CD4-positive, alpha-beta T cell treated with Interleukin-12 subunit alpha and Interleukin-12 subunit beta, for 1 hour (primary cell): ENCODE results near the gene FRMD6.

ENCODE experiments used
- DNase-seq: peaks from one replicate; pipeline ENCODE4 v3.0.0-alpha.2; 2020

The FRMD6 gene

DNA sequence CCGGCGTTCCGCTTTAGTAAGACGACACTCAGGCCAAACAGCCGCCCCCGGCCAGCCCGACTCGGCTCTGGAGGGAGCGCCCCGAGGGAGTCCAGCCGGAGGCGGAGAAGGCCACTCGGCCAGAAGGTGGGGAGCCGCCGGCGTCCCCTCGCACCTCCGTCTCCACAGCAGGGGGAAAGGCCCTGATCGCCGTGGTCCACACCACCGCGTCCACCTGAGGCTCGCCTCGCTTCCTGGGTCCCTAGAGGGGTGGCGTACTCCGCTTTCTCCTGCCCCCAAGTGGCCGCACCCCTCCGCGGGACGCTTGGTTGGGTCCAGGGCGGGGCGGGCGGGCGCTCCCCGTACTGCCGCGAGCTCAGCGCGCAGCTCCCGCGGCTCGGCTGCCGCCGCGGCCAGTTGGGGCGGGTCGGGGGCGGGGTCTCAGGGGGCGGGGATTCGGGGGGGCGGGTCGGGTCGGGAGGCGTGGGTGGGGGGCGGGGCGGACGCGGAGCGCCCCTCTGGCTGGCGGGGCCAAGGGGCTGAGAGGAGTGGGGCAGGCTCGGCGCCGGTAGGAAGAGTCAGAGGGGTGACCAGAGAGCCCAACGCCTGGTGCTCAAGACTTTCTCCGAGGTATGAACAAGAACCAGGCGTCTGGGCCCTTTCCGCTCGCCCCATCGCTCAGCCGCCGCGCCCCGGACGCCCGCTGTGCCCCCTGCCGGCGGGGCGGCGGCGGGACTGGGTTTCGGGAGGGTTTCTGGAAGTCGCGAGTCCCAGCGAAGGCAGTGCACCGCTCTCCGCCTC is at the start of gene FRMD6:
TSS of gene FRMD6 (plus strand) at position 523 of the 780 bp plus-strand sequence. CDS start 37,927 bp downstream, outside the sequence.
- DNase-seq: peak; percentile 85

DNA sequence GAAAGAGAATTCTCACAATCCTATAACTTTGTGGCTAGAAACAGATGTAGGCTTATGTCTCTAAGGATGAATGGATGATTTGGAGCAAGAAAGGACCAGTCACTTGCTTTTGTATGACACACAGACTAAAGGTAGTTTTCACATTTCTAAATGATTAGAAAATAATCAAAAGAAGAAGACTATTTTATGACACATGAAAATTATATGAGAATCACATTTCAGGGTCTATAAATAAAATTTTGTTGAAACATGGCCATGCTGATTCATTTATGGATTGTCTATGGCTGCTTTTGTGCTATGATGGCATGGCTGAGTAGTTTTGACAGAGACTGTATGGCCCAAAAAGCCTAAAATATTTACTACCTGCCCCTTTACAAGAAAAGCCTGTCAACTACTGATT is 49.4 kb upstream of the FRMD6 start:
- DNase-seq: no peak

GRCh38 chr14:51603495-51603894 is 48.2 kb upstream of the FRMD6 start:
- no peak for DNase-seq

DNA sequence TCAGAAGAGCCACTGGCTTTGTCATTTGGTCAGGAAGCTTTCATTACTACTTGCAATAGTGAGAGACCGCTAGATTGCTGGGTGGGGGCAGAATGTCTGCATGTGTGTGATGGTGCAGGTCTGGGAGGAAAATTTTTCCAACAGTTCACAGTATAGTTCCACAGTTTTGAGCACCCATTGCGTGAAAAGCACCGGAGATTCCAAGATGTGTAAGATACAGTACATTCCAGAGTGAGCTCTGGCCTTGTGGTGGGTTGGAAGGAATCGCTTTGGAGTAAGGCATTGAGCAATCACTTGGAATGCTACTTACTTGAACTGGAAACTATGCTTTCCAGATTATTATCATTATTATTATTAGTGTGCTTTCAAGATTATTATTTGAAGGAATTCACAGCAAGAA is 47.6 kb upstream of the FRMD6 start:
- DNase-seq: no peak

GRCh38 chr14:51605575-51605974 is 46.1 kb upstream of the FRMD6 start:
- DNase-seq: no peak

- DNase-seq: no peak
Measured at GRCh38 chr14:51607711-51608110, 44.0 kb upstream of the FRMD6 start.

- DNase-seq: no peak
Measured at GRCh38 chr14:51609251-51609954, 42.3 kb upstream of the FRMD6 start.

- DNase-seq: no peak
Measured at GRCh38 chr14:51609955-51610283, 41.8 kb upstream of the FRMD6 start.

- no peak for DNase-seq
Measured at GRCh38 chr14:51610771-51611170, 40.9 kb upstream of the FRMD6 start.

- DNase-seq: no peak
Measured at GRCh38 chr14:51612449-51612848, 39.3 kb upstream of the FRMD6 start.

- DNase-seq: no peak
Measured at GRCh38 chr14:51613416-51613815, 38.3 kb upstream of the FRMD6 start.

GRCh38 chr14:51614707-51615106 is 37.0 kb upstream of the FRMD6 start:
- DNase-seq: no peak

- no peak for DNase-seq
Measured at GRCh38 chr14:51616256-51616655, 35.5 kb upstream of the FRMD6 start.

- DNase-seq: no peak
Measured at GRCh38 chr14:51616724-51617409, 34.8 kb upstream of the FRMD6 start.

GRCh38 chr14:51619561-51619960 is 32.1 kb upstream of the FRMD6 start:
- no peak for DNase-seq

DNA sequence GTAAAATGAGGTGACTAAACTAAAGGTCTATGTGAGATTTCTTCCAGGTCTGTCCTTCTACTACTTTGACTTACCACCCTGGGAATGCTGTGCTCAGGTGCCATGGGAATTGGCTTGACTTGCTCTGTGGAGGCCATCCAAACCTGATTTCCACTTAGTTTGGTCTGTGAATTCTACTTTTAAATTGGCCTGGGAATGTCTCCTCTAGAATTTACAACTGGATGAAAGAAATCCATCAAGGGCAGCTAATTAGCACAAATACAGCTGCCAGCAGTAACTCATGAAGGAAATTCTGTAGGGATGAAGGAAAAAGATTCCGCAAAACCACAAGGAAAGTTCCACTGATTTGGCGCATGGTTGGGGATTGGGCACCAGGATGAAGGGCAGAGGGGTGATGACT is 31.7 kb upstream of the FRMD6 start:
- no peak for DNase-seq

GRCh38 chr14:51621654-51622053 is 30.1 kb upstream of the FRMD6 start:
- DNase-seq: no peak

DNA sequence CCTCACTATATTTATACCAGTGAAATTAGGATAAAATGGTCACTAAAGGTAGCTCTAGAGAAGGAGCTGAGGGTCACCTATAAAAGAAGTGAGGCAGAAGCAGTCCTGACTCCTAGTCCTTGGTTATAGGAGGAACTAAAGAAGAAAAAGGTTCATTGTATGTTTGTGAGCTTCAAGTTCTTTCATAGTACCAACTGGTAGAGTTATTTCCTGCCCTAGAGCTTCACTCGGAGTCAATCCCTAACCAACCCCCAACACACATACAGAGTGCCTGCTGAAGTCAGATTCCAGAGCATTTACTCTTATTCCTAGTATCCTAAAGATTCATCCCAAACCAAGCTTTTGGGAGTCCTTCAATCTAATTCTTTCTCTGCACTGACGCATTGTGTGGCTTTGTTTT is 29.3 kb upstream of the FRMD6 start:
- DNase-seq: no peak

DNA sequence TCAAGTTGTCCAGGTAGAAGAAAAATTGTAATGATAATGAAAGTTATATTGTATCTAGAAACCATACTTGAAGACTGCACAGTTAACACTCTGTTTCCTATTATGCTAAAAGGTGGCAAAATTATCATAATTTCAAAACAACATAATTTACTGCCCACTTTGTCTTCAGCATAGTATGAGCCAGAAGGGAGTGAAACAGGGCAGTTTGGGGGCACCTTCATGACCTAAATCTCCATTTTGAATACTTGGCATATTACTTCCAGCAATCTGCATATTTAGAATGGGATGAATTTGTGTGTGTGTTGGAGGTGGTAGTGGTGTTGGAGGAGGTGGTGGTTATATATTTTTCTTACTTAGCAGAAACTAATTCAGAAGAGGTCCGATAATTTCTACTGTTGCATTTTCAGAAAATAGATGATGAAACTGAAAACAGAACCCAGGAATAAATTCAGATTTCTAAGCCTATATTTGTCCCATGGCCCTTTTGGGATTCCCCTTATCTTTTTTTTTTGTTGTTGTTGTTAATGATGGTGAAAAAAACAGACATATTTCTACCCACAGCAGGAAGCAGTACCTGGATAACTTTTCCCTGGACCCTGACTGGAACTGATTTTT is 26.6 kb upstream of the FRMD6 start:
- no peak for DNase-seq

GRCh38 chr14:51626185-51626584 is 25.5 kb upstream of the FRMD6 start:
- no peak for DNase-seq

DNA sequence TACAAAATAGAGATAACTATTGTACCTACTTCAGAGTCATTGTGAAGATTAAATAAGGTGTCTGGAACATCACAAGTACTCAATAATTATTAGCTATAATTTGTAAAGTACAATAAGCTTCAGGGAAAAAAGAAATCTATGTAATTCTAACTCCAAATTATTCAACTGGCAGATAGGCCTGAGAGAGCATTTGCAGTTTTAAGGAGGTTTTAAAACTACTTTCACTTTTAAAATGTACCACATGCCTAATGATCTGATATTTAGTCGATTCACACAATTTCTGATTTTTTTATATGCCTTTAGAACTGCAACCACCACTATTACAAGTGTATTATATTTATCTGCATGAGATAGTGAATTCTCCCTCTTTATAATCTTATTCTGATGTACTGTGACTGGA is 24.9 kb upstream of the FRMD6 start:
- no peak for DNase-seq

DNA sequence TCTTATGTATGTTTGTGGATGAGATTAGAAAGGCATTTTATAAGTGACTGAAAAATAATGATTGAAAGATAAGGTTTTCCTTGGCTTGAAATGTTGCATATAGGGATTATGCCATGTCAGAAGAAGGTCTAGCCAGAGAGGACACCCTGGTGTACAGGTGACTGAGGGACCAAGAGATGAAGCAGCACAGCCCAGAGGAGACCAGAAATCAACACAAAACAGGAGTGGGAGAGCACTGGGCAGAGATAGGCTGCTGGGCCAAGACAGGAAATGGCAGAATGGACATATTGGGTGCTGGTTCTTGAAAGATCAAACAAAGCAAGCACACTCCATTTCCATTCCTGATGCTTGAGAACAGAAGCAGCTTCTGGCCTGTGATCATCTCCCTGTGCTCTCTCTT is 24.4 kb upstream of the FRMD6 start:
- DNase-seq: no peak

DNA sequence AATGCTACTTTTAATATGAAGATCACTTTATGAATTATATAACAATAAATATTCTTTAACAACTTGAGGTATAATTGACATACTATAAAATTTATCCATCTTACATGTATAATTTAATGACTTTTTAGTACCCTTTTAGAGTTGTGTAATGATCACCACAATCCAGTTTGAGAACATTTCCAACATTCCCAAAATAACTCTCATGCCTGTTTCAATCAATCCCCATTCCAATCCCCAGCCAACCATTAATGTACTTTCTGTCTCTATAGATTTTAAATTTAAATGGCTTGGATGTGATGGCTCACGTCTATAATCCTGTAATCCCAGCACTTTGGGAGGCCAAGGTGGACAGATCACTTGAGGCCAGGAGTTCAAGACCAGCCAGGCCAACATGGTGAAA is 23.5 kb upstream of the FRMD6 start:
- DNase-seq: no peak

DNA sequence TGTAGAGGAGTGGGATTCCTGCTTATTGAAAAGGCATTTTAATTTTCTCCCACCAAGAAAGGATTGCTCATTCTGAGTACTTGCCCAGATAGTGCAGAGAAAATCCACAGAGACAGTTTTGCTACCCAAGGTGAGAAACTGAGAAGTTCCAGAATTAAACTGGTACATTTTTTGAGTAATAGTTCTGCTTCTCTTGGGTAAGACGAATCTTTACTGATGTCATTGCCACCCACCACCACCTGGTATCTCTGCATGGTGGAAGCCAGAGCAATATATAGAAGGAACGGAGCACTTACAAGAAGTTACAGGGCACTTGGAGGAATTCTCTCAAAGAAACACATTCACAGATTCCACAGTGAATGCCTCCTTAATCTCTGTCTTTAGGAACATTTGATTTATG is 20.7 kb upstream of the FRMD6 start:
- no peak for DNase-seq
